GM18867 (cell line): ENCODE measurements around the gene MS4A6A.
A peak's percentile ranks its signal among the peaks of the same experiment; 100 is the strongest.
"Not testable (repeated sequence)": the region's sequence is repeated elsewhere in the genome, so short reads cannot be mapped to it uniquely, and the experiment has no call there.

Experiments used
- ATAC-seq: cut with Tn5 transposase; IDR thresholded peaks from one replicate; pipeline ENCODE4 v1.9.1; 2021; ENCODE audit warnings: mild to moderate bottlenecking, moderate library complexity; ENCODE audit not compliant: unreplicated experiment

Gene MS4A6A

GRCh38 chr11:60184824-60185511 lies 2.1 kb upstream of the MS4A6A start:
- no peak for ATAC-seq

GRCh38 chr11:60183591-60184205 lies 815 bp upstream of the MS4A6A start:
- no peak for ATAC-seq

GRCh38 chr11:60175860-60176275 lies 7.0 kb downstream of the MS4A6A start:
- ATAC-seq = peak; percentile 69

- ATAC-seq = no peak
These were observed 10.9 kb downstream of the MS4A6A start for GRCh38 chr11:60172011-60172410.

- ATAC-seq = no peak
These were observed 12.3 kb downstream of the MS4A6A start for GRCh38 chr11:60170566-60170965.

- ATAC-seq = no peak
These were observed 13.5 kb downstream of the MS4A6A start for GRCh38 chr11:60169264-60169915.

- no peak for ATAC-seq
These were observed 14.6 kb downstream of the MS4A6A start for GRCh38 chr11:60168306-60168705.

GRCh38 chr11:60165951-60166350 lies 16.9 kb downstream of the MS4A6A start:
- ATAC-seq = no peak

- ATAC-seq = no peak
These were observed 17.3 kb downstream of the MS4A6A start for GRCh38 chr11:60165538-60165937.

- no peak for ATAC-seq
These were observed 18.3 kb downstream of the MS4A6A start for GRCh38 chr11:60164550-60165075.

- ATAC-seq = no peak
These were observed 21.1 kb downstream of the MS4A6A start for GRCh38 chr11:60161766-60162165.

GRCh38 chr11:60161107-60161506 lies 21.8 kb downstream of the MS4A6A start:
- ATAC-seq = no peak

- no peak for ATAC-seq
These were observed 23.0 kb downstream of the MS4A6A start for GRCh38 chr11:60159868-60160267.

GRCh38 chr11:60159284-60159683 lies 23.6 kb downstream of the MS4A6A start:
- ATAC-seq = no peak

- no peak for ATAC-seq
These were observed 24.2 kb downstream of the MS4A6A start for GRCh38 chr11:60158636-60159035.

GRCh38 chr11:60155931-60156330 lies 27.0 kb downstream of the MS4A6A start:
- ATAC-seq = no peak

GRCh38 chr11:60152727-60153126 lies 30.2 kb downstream of the MS4A6A start:
- not testable (repeated sequence) for ATAC-seq

- ATAC-seq = no peak
These were observed 32.6 kb downstream of the MS4A6A start for GRCh38 chr11:60150279-60150678.

GRCh38 chr11:60145677-60146076 lies 37.2 kb downstream of the MS4A6A start:
- ATAC-seq = no peak

- no peak for ATAC-seq
These were observed 39.1 kb downstream of the MS4A6A start for GRCh38 chr11:60143768-60144167.

GRCh38 chr11:60133917-60134316 lies 49.0 kb downstream of the MS4A6A start:
- ATAC-seq = no peak

- no peak for ATAC-seq
These were observed 51.0 kb downstream of the MS4A6A start for GRCh38 chr11:60131912-60132311.
